LHCN-M2 (cell line): Measurements from ENCODE around the gene CAMKV. TPM values are rescaled to one million over a fixed set of nuclear protein-coding genes. Genes with fewer than 3 reads are reported as not detected.
A peak's percentile ranks its signal among the peaks of the same experiment; 100 is the strongest.
"Not testable (repeated sequence)": the region's sequence is repeated elsewhere in the genome, so short reads cannot be mapped to it uniquely, and the experiment has no call there.

Experiments used
- DNase-seq: peaks from one replicate; pipeline ENCODE4 v3.0.0-alpha.2; 2012; ENCODE audit warnings: low read depth
- total RNA-seq: library from RNA; depleted of rRNA; stranded (reverse); fragments of >200 nt; gene quantifications from 2 replicates; pipeline ENCODE4 v1.2.3, GENCODE V29; 2014; rRNA removed

Gene CAMKV
- total RNA-seq, 1 experiment from 2014 or later = 0.06 TPM

- no peak for DNase-seq
Measured at GRCh38 chr3:49855662-49856061, 14.0 kb downstream of the CAMKV start.

GRCh38 chr3:49845694-49846093 is 24.0 kb downstream of the CAMKV start:
- no peak for DNase-seq

GRCh38 chr3:49844464-49845183 is 25.1 kb downstream of the CAMKV start:
- DNase-seq = no peak

GRCh38 chr3:49842843-49843517 is 26.7 kb downstream of the CAMKV start:
- no peak for DNase-seq

GRCh38 chr3:49841806-49842205 is 27.9 kb downstream of the CAMKV start:
- no peak for DNase-seq

GRCh38 chr3:49841126-49841696 is 28.5 kb downstream of the CAMKV start:
- DNase-seq = no peak

- no peak for DNase-seq
Measured at GRCh38 chr3:49840388-49840787, 29.3 kb downstream of the CAMKV start.

GRCh38 chr3:49839193-49839809 is 30.4 kb downstream of the CAMKV start:
- peak; percentile 67 for DNase-seq

- DNase-seq = no peak
Measured at GRCh38 chr3:49831341-49831740, 38.4 kb downstream of the CAMKV start.

GRCh38 chr3:49826016-49826415 is 43.7 kb downstream of the CAMKV start:
- DNase-seq = no peak

GRCh38 chr3:49823131-49823530 is 46.6 kb downstream of the CAMKV start:
- not testable (repeated sequence) for DNase-seq

- peak; percentile 63 for DNase-seq
Measured at GRCh38 chr3:49813497-49814174, 56.1 kb downstream of the CAMKV start, which contains the start of gene UBA7. Gene UBA7 (minus strand): TSS chr3:49813953. CDS start chr3:49813787, 166 bp downstream.

GRCh38 chr3:49812916-49813496 is 56.7 kb downstream of the CAMKV start:
- DNase-seq = no peak

Other genes with a start within 250 kb of the CAMKV start
- 152 and 157 TPM in 2 replicates for gene APEH, start 195.6 kb downstream of the CAMKV start, total RNA-seq
- gene MST1, start 180.4 kb downstream of the CAMKV start, total RNA-seq = 7.5 and 7.7 TPM in 2 replicates
- 19.6 and 21.2 TPM in 2 replicates for gene RNF123, start 180.3 kb downstream of the CAMKV start, total RNA-seq
- gene AMIGO3, start 150.2 kb downstream of the CAMKV start, total RNA-seq = 1.9 and 2.3 TPM in 2 replicates
- gene GMPPB, start 146.0 kb downstream of the CAMKV start, total RNA-seq = 38.8 and 40.1 TPM in 2 replicates
- gene IP6K1, start 83.4 kb downstream of the CAMKV start, total RNA-seq = 22.1 and 26.6 TPM in 2 replicates
- not detected in 2 replicates for gene CDHR4, start 70.0 kb downstream of the CAMKV start, total RNA-seq
- 3.9 and 4.7 TPM in 2 replicates for gene INKA1, start 66.6 kb downstream of the CAMKV start, total RNA-seq
- 21.8 and 26.2 TPM in 2 replicates for gene UBA7, start 56.0 kb downstream of the CAMKV start, total RNA-seq
- gene TRAIP, start 13.3 kb downstream of the CAMKV start, total RNA-seq = 13.8 and 14.5 TPM in 2 replicates
- 0.26 TPM in 1 of 2 replicates, not detected in the other for gene MST1R, start 34.0 kb upstream of the CAMKV start, total RNA-seq
- 16.8 and 20.5 TPM in 2 replicates for gene MON1A, start 59.9 kb upstream of the CAMKV start, total RNA-seq
- 41.3 and 43.9 TPM in 2 replicates for gene RBM6, start 70.2 kb upstream of the CAMKV start, total RNA-seq
- 97.8 and 100 TPM in 2 replicates for gene RBM5, start 219.0 kb upstream of the CAMKV start, total RNA-seq